CD4-positive, alpha-beta T cell treated with Interleukin-15 for 1 hour (primary cell): ENCODE measurements around the gene CDH16.
A peak's percentile ranks its signal among the peaks of the same experiment; 100 is the strongest.
"Not testable (repeated sequence)": the region's sequence is repeated elsewhere in the genome, so short reads cannot be mapped to it uniquely, and the experiment has no call there.

Experiments
- DNase-seq: peaks from one replicate; pipeline ENCODE4 v3.0.0-alpha.2; 2020

The CDH16 gene

DNA sequence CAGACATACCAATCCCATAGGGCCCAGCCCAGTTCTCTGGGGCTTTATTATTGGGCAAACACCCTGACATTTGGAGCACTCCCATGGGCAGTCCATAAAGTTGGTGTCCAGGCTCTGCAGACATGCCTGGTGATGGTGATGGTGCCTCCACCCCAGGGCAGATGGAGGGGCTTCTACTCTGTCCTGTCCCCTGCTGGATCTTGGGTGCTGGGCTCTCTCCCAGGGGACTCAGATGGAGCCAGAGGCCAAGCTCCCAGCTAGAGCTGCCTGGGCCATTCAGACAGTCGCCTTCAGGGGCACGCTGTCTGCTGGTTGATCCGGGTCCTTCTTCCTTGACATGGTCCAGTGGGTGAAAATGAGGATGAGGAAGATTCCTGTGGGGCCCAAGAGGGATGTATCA, 10.6 kb downstream of the CDH16 start:
- no peak for DNase-seq

DNA sequence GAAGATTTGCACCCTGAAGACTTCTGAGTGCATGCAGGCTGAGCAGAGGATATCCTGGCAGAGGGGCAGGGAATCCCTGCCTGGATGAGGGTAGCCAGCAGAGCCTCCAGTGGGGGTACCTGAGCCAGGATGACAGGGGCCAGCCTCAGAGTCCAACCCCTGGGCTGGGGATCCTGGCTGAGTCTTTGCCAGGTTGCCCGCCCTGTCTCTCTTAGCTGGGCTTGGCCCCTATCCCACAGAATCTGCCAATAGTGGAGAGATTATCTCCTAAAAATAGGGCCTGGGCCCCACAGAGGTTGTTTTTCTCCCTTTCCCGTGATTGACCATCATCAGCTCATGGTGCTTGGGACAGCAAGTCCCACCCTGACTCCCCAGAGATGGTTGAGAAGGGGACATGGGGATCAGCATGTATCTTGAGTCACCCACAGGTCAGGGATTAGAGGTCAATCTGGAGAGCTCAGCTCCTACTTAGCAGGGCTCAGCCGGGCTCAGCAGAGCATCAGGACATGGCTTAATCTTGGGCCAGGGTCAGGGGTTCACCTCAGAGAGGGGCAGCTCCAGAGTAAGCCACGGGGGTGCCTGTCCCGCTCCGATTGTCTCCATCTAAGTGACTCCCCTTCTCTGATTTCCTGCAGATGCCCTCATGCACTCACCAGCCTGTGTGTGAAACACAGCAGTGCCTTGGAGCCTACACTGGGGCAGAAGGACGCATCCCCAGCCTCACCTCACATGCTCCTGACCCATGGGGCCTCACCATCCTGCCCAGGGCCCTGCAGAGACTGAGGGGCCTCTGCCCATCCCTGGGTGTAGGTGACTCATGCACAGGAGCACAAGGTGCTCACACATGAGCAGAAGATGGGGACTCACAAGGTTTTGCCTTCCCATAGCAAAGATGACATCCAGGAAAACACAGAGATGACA, 11.5 kb downstream of the CDH16 start:
- DNase-seq: no peak

GRCh38 chr16:66905633-66906539, 12.8 kb downstream of the CDH16 start:
- no peak for DNase-seq

- DNase-seq: no peak
Observed at GRCh38 chr16:66904846-66905632, 13.6 kb downstream of the CDH16 start.

DNA sequence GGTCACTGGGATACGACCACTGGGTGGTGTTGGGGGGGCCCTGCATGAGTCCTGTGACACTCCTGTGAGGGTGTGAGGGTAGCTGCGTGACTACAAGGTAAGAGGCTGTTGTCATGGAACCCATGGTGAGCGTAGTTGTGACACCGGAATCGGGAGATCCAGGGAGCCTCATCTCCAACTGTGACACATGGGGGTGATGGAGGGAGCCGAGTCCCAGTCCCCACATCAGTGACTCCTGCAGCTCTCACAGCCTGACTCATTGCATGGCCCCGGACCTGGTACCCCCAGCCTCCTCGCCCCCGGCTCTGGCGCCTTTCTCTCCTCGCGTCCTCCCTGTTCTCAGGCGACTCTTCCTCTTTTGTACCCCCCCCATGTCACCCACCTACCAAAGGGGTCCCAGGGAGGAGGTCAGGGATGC, 14.2 kb downstream of the CDH16 start:
- no peak for DNase-seq

DNA sequence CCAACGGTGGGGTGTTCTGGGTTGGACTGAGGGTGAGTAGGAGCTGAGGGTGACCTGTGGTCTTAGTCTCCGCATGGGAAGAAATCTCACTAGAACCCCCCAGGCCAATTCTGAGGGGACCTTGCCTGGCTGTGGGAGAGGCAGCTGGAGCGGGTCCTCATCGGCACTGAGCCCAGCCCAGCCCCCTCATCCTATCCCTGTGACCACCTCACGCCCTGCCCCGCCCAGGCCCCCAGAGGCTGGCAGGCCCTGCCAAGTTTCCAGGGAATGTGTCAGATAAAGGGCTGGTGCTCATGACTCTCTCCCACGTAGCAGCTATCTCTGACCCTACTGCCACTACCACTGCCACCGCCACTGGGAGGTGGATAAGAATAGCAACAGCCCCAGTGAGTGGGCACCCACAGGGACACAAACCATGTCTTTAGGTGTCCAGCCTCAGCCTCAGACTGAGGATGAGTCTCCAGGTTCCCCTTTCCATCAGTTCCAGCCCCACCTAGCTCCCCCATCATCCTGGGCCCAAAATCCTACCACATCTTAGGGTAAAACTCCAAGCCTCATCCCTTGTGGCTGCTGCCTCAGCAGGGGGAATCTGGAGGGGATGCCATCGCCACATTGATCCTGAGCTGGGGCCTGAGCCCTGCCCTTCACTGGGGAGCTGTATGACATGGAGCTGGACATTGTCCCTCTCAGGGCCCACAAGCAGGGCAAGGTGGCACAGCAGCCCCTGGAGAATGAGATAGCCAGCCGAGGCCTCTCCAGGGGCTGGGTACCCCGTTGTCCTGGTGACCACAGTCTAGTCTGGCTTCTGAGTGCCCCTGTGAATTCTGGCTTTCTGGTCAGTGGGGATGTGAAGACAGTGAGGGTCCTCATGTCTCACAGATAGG, 14.9 kb downstream of the CDH16 start:
- DNase-seq: no peak

- DNase-seq: no peak
Observed at GRCh38 chr16:66902648-66903543, 15.8 kb downstream of the CDH16 start.

DNA sequence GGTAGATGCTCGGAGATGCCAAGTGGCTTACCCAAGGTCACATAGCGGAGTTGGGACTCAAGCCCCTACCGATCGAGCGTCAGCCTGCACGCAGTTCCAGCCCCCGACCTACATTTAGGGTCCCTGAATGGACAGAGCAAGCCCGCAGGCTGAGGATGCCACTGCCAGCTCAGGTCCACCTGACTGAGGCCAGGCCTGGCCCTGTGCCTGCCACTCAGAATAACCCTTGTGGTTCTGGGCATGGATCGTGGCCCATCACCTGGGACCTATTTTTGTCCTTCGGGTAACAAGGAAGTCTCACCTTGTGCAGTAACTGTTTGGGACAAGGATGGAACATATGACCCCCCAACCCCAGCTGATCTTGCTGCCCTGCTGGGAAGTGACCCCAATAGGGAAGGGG, 17.1 kb downstream of the CDH16 start:
- DNase-seq: no peak

DNA sequence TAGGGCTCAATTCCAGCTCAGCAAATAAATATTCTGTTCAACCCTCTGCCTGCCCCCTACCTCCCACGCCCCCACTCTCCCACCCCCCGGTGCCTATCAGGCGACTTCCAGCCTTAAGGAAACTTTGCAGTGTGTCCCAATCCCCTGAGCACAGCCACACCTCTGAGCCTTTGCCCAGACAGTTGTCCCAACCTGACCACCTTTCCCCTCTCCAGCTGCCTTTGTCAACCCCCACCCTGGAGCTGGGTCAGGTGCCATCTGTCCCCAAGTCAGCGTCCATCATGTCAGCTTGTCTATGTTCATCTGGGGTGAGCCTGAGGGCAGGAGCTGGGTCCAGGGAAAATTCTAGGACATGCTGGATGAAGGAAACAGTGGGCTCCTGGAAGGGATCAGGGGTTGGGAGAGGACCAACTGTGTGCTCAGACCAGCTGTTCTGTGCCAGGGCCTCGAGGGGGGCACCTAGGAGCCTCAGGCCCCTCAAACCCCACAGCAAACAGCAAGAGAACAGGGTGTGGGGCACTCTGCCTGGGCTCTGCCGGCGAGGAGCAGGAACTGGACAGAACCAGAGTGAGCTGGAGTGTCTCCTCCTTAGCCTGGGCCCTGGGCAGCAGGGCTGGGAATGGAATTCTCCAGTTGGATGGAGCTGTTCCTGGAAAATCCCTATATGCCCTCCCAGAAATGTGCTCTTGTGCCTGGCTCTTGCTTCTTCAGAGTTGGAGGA, 17.8 kb downstream of the CDH16 start:
- no peak for DNase-seq

- DNase-seq: no peak
Observed at GRCh38 chr16:66899945-66900710, 18.6 kb downstream of the CDH16 start.

- no peak for DNase-seq
Observed at GRCh38 chr16:66899310-66899944, 19.3 kb downstream of the CDH16 start.

DNA sequence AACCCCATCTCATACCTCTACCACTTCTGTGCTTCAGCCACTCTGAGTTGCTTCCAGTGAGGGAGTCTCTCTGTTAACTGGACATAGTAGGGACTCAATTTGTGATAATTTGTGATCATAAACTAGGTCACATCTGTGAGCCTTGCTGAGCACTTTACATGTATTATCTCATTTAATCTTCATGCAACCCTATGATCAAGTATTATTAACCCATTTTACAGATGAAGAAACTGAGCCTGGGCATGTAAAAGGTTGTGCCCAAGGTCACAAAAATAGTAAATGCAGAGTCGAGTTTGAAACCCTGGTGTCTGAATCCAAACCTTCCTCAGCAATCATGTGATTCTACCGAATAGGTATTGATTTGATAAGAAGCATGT, 19.8 kb downstream of the CDH16 start:
- DNase-seq: no peak

GRCh38 chr16:66898207-66898606, 20.5 kb downstream of the CDH16 start:
- no peak for DNase-seq

GRCh38 chr16:66896682-66897081, 22.0 kb downstream of the CDH16 start:
- DNase-seq: not testable (repeated sequence)

- no peak for DNase-seq
Observed at GRCh38 chr16:66895999-66896398, 22.7 kb downstream of the CDH16 start.

DNA sequence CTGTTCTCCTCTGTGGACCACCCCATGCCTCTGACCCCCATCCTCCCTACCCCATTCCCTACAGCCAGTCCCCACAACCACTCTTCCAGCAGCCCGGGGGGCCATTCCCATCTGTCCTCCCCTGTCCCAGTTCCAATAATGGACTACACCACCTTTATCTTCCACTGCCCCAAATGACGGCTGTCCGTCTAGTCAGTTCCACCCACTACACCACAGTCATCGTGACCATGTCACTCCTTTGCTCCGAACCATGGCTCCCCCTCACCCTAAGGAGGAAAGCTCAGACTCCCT, 23.1 kb downstream of the CDH16 start:
- no peak for DNase-seq

DNA sequence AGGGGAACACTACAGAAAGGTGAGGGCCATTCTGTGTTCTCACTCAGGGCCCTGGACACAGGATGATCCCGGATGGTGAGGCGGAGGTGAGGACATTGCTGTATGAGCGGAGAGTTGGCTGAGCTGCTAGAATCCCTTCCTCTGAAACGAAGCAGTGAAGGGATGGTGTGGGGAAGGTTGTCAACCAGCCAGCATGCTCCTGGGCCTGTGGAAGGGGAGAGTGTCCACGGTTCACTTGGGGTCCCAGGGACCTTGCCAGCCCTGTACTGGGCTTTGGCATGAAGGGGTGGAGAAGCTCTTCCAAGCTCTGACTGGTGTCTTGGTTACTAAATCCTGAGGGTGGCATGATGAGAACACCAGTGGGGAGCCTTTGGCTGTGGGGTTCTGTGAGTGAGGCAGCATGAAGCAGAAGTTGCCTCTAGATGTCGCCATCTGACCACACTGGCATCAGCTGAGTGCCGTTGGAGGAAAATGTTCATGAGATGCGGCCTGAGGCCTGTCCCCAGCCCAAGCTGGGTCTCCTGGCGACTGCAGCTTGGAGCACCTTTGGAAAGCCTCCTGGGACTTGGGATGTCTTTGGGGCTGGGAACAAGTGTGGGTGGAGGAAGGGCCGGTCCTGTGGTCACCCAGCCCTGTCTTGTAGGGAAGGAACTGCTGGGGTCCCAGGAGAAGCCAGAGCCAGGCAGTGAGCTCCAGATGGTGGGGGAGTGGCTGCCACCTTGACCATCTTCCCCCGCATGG, 23.6 kb downstream of the CDH16 start:
- peak; percentile 50 for DNase-seq

DNA sequence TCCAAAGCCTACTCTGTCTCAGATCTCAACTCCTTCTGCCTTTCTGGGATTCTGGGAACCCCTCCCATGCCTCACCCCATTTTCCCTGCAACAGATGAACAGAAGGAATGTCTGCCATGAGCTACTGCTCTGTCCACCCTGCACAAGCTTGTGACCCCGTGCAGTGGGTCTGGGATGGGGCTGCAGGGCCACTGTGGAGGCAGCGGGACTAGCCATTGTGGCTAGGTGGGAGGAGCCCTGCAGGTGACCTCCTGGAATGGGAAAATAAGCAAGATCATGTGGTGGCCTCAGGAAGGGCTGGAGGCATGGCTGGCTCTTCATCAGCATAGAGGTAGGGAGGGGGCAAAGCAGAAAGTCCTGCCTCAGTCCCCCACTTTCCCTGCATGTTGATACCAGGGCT, 24.6 kb downstream of the CDH16 start:
- DNase-seq: no peak
